ENCODE results near the gene CCDC7. TPM values are rescaled to one million over a fixed set of nuclear protein-coding genes. Genes with fewer than 3 reads are reported as not detected.

CCDC7 gene
- total RNA-seq, 1 donor from 2014 or later = 31.7 TPM

Other genes starting within 250 kb of the CCDC7 start
- 49.5 TPM for gene EPC1, start 99.0 kb upstream of the CCDC7 start, total RNA-seq